G401 (cell line): ENCODE data around the gene OLA1. TPM values are rescaled to one million over a fixed set of nuclear protein-coding genes. Genes with fewer than 3 reads are reported as not detected.

ENCODE experiments used
- DNase-seq: peaks from one replicate; pipeline ENCODE4 v3.0.0-alpha.2; 2015; ENCODE audit warnings: low spot score
- in situ Hi-C: cut with HindIII; loops from 2 replicates; pipeline ENCODE4 v1.10.0; 2016; ENCODE audit warnings: low sequenced_read_pairs, mixed read lengths
- total RNA-seq: library from RNA; depleted of rRNA; stranded (reverse); fragments of >200 nt; shearing (Covaris generic); gene quantifications from 2 replicates; pipeline ENCODE4 v1.2.3, GENCODE V29; 2014

The OLA1 gene
- total RNA-seq, 1 experiment from 2014 or later: 250 TPM

DNA sequence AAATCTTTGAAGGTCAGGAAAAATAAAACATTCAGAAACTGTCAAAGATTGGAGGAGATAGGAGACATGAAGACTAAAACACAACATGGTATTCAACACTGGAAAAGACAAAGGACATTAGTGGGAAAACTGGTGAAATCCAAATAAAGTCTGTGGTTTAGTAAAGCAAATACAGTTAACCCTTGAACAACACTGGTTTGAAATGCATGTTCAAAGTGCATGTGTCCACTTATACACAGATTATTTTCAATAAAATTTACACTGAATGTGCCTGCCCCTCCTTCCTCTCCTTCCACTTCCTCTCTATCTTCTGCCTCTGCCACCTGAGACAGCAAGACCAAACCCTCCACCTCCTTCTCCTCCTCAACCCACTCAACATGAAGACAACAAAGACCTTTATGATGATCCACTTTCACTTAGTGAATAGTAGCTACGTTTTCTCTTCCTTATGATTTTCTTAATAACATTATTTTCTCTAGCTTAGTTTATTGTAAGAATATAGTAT is 14.5 kb downstream of the OLA1 start:
- in situ Hi-C loops: no loop called here

DNA sequence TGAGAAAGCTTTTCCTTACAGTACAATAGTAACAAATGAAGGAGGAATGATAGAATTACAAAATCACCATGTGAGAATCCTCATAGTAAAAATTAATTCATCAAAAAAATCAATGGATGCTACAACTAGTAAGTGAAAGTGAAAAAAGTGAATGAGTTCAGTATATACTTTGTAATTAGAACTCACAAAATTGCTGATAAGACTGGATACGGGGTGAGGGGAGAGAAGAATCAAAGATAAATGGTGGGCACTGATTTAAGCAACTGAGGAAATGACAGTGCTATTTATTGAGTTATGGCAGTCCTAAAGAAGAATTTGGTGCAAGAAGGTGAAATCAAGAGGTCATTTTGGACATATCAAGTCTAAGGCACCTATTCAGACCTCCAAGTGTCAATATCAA is 20.6 kb downstream of the OLA1 start:
- no peak for DNase-seq
- in situ Hi-C loops: no loop called here

More for the DNA sequence above, 14.5 kb downstream of the OLA1 start:
- DNase-seq: no peak

DNA sequence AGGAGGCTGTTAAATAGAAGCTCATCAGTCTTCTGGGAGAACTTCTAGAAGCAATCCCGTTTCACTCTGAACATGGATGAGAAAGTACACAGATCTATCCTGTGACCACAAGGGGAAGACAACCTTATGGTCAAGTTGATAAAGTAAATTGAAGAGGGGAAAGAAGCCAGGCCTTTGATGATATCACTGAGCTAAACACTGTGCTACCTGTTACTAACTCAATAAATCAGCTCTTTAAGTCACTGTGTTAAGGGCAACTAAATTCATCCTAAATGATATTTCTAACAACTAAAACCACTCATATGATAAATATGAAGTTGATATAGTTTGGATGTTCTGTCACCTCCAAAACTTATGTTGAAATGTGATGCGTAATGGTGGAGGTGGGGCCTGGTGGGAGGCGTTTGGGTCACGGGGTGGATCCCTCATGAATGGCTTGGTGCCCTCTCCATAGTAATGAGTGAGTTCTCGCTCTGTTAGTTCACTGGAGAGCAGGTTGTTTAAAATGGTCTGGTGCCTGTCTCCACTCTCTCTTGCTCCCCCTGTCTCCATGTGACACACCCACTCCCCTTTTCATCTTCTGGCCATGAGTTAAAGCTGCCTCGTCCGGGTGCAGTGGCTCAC is 23.6 kb downstream of the OLA1 start:
- in situ Hi-C loops: no loop called here
- DNase-seq: no peak

DNA sequence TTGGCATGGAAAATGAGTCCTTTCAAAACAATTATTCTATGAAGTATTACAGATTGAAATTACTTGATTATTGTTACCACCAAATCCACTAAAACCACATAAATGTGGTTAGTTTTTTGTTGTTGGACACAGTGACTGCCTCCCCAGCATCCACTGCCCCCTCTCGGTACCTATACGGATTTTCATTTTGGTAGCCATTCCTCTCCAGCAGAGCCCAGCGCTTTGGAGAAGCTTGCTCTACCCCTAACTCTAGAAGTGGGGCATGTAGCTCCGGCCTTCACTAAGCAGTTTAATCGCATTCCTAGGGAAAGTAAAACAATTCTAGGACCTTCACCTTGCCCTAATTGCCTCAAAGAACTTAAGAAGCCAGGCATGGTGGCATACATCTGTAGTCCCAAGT is 24.2 kb downstream of the OLA1 start:
- in situ Hi-C loops: no loop called here
- no peak for DNase-seq

DNA sequence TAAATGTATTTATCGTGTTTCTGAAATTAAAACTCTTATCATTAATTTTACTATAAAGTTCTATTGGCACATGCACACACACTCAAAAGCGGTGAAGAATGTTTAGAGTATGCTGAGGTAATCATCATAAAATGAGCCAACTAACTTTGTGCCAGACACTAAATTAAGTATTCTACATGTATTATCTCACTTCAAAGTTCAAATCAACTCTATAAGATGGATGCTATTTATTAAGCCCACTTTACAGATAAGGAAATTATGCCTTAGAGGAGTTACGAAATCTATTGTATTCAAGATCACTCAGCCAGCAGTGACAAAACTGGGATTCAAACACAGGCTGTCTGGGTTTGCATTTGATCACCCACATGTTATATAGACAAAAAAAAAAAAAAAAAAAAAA is 24.9 kb downstream of the OLA1 start:
- no peak for DNase-seq
- in situ Hi-C loops: no loop called here

DNA sequence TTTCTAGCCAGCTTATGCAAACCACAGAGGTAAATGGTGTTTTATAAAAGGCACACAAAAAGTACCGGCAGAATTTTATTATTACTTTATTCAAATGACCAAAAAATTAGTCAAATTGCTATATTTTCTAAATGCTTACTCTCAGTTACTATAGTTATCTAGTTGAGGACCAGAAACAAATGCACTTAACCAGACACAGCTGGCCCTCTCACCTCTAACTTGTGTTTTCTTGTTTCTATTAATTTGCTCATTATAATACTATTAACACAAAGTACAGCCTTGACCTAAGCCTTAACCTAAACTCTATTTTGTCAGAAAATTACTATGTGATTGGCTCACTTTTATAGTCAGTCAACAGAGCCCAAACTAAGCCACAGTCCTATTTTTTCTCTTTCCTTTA is 26.2 kb downstream of the OLA1 start:
- in situ Hi-C loops: no loop called here
- DNase-seq: no peak

DNA sequence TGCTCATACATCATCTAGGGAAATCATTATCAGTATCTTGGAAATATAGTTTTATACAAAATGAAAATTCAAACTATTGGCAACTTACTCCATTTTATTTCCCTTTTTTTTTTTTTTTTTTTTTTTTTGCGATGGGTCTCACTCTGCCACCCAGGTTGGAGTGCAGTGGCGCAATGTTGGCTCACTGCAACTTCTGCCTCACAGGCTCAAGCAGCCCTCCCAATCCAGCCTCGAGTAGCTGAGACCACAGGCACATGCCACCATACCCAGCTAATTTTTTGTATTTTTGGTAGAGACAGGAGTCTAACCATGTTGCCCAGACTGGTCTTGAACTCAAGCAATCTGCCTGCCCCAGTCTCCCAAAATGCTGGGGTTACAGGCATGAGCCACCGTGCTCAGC is 29.0 kb downstream of the OLA1 start:
- in situ Hi-C loops: no loop called here
- DNase-seq: no peak

DNA sequence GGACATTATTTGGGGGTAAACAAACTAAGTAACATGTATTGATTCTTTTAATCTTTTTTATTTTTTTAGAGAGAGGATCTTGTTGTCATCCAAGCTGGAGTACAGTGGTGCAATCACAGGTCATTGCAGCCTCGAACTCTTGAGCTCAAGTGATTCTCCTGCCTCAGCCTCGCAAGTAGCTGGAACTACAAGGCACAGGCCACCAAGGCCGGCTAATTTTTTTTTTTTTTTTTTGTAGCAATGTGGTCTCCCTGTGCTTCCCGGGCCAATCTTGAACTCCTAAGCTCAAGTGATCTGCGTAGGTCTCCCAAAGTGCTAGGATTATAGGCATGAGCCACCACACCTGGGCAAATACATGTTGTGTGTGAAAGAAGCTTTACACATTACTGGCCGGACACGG is 29.6 kb downstream of the OLA1 start:
- in situ Hi-C loops: no loop called here

DNA sequence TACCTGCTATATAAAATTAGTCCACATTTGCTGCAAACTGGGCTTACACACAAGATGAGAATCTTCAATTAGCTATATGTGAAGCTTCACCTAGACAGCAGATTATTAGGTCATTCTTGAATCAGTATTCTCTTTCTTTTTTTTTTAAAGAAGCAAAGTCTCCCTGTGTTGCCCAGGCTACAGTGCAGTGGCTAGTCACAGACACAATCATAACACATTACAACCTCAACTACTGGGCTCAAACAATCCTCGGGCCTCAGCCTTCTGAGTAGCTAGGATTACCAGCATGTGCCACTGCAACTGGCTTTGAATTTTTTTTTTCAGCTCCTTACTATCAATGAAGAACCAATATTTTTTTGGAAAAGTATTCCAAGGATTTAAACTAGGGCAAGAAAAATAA is 30.5 kb downstream of the OLA1 start:
- DNase-seq: no peak
- in situ Hi-C loops: no loop called here

More for the DNA sequence above, 29.6 kb downstream of the OLA1 start:
- DNase-seq: no peak

DNA sequence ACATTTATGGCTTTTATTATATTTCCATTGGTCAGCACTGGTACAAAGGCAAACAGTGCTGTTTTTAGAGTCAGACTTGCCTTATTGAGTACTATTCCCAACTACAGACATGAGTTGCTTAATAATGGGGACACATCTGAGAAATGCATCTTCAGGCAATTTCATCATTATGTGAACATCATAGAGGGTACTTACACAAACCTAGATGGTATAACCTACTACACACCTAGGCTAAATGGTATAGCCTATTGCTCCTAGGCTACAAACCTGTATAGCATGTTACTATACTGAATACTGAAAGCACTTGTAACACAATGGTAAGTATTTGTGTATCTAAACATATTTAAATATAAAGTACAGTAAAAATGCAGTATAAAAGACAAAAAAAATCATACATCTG is 36.4 kb downstream of the OLA1 start:
- no peak for DNase-seq
- in situ Hi-C loops: no loop called here

DNA sequence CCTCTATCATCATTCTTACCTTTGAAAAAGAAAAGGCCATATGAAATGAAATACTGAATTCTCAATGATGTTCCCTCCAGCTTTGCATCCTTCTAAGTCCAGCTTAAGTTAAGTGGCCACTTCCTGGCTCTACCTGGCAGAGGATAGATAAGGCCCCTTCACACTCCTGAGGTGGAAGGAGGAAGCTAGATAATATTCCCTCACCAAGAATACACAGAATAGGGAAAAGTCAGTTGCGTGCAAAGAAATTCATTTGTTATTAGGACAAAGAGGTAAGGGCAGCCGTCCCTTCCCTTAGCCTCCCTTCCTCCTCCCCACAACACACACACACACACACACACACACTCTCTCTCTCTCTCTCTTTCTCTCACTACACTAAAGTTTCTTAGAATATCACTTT is 37.5 kb downstream of the OLA1 start:
- in situ Hi-C loops: no loop called here
- no peak for DNase-seq

DNA sequence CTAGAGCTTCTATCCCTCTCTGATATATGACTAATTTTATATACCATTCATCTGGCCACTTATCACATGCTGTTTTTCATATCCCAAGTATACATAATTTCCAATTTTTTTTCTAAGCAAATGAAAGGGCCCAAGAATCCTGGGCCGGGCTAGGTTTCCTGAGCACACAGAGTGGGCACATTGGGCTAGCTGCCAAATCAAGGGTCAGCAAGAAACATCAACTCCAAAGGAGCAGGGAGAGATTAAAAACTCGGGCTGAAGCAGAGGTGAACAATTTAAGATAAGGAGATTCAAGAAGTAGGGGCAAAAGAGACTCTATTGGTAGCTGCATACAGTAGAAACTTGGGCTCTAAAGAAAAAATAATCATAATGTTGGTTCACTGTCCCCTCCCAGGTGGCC is 39.0 kb downstream of the OLA1 start:
- DNase-seq: no peak
- in situ Hi-C loops: no loop called here

DNA sequence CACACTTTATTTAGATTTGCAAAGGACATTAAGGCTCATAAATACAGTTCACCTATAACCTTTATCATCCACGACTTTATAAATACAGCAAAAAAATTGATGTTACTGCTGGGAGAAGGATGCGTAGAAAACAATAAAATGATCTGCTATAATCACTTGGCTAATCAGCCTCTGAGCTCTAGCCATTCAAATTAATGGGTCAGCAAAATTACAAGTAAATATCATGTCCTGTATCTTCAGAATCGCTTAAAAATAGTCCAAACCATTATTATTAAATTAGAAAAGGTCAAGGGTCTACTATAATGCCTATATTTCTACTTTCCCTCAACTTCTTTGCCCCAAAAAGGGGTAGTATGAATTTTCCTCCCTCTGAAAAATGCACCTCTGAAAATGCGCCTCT is 40.3 kb downstream of the OLA1 start:
- in situ Hi-C loops: no loop called here

DNA sequence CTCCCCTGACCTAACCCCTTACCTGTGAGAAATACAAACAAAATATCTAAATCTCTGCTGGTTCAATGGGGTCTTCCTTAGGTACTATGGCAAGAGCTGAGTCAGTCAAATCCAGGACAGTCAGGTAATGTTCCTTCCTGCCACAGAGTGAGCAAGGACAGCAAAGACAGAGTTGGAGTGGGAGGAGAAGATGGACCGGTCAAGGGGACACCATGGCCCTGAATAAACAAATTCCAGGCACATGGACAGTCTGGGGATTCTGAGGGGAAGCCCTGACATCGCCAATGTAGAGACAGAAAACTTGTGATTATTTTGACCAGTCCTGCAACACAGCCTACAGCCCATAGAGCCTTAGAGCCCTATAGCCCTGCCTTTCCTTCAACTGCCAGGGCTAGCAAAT is 42.8 kb downstream of the OLA1 start:
- no peak for DNase-seq
- in situ Hi-C loops: no loop called here

More for the DNA sequence above, 40.3 kb downstream of the OLA1 start:
- no peak for DNase-seq

DNA sequence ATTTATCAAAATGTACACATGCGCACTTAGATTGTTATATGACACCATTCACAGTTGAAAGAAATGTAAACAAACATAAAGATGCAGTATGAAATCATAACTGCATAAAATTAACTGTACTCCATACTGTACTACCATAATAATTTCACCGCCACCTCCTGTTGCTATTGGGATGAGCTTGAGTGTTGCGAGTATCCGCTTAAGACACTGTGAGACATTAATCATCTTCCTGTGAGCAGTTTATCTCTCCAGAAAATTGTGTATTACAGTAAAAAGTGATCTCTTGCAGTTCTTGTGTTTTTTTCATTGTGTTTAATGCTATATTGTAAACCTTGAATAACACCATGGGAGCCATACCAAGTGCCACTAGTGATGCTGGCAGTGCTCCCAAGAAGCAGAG is 46.1 kb downstream of the OLA1 start:
- DNase-seq: no peak
- in situ Hi-C loops: no loop called here

DNA sequence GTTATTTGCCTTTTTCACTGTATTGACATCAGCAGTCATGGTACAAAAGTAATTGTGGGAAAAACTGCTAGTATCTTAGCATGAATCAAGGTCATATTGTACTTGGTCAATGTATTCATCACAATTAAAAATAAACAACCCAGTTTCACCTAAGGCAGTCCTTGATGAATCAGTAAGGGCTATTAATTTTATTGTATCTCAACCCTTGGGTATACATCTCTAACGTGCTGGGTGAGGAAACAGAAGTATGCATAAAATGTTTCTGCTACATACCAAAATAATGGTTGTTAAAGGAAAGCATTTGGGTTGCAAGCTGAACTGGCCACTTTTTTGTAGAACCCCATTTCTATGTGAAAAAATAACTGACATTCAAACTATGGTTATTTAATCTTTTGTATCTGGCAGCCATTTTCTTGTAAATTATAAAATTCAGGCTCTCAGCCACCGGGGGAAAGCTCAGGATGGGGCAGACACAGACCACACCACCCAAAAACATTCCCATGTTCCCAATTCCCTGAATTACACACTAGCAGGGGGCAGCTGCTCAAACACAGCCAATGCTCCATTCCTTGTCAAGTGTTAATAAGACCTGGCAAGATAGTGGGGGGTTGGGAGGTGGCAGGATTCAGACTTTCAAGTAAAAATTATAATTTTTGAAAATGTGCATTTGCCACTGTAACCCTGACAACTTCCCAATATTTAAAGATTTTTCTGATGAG is 49.3 kb downstream of the OLA1 start:
- in situ Hi-C loops: no loop called here
- no peak for DNase-seq

DNA sequence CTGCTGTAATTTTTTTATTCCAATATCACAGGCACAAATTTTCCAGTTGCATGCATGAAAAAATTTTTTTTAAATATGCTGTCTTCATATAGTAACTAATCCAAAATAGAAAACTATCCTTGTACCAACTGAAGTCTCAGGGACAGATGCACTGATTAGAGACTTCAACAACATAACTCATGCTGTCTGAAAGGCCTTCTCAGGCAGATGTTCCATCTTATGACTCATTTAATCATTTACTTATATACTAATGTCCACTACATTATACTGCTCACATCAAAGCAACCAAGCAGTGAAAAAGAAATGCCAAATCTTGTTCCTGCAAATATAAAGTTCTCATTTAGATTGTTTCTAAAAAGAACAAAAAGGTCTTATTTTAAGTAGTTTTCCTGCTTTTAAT is 53.1 kb downstream of the OLA1 start:
- in situ Hi-C loops: no loop called here
- no peak for DNase-seq

DNA sequence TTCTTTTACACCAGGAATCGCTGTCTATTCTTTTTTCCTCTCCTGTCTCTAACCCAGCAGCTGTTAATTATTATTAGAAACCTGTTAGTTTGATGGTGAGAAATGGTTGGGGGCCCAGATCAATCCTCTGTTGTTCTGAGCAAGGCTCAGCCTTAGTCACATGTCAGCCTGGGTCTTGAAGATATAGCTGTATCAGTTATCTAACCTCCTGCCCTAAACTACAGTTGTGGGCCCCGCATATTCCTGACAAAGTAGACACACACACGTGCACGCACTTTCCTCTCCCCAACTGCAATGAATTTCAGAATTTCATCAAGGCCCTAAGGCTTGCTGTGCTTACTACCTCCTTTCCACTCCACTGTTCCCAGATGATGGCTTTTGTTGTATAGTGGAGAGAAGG is 54.6 kb downstream of the OLA1 start:
- DNase-seq: no peak
- in situ Hi-C loops: no loop called here

DNA sequence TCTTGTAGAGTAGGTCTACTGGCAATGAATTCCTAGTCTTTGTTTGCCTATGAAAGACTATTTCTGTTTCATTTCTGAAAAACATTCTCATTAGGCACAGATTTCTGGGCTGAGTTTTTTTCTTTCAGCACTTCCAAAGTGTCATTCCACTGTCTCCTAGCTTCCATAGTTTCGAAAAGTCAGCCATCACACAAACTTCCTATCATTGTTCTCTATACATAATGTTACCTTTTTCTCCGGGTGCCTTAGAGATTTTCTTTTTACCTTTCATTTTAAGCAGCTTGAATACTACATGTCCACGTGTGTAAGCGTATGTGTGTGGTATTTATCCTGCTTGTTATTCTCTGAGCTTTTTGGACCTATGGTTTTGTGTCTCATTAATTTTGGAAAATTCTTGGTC is 55.7 kb downstream of the OLA1 start:
- no peak for DNase-seq
- in situ Hi-C loops: no loop called here

DNA sequence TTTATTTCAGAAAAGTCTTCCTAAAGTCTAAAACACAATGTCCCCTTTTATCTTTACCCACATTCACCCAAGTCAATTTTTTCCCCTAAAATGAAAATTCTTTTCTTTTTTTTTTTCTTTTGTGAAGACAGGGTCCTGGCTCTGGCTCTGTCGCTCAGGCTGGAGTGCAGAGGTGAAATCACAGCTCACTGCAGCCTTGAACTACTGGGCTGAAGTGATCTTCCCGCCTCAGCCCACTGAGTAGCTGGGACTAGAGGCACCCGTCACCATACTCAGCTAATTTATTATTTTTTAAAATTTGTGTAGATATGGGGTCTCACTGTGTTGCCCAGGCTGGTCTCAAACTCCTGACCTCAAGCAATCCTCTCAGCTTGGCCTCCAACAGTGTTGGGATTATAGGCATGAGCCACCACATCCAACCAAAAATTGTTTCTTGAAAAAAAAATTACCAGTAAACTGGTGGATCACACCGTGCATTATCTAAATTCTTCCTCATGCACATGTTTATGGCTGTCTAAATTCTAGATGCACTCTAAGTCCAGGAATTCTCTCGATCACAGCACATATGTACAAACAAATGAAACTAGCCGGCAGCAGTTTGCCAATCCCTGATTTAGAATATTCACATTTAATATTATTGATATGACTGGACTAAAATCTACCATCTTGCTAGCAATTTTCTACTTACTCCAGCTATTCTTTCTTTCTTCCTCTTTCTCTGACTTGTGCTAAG is 56.8 kb downstream of the OLA1 start:
- no peak for DNase-seq
- in situ Hi-C loops: no loop called here
